RPMI7951 (cell line): ENCODE data around the gene MAPK14. TPM values are rescaled to one million over a fixed set of nuclear protein-coding genes. Genes with fewer than 3 reads are reported as not detected.
"Not testable (repeated sequence)": the region's sequence is repeated elsewhere in the genome, so short reads cannot be mapped to it uniquely, and the experiment has no call there.

Experiments used
- DNase-seq: peaks from one replicate; pipeline ENCODE4 v3.0.0-alpha.2; 2012; ENCODE audit warnings: low read depth
- total RNA-seq: library from RNA; depleted of rRNA; stranded (reverse); fragments of >200 nt; shearing (Covaris generic); gene quantifications from 2 replicates; pipeline ENCODE4 v1.2.3, GENCODE V29; 2014; rRNA removed

Gene MAPK14
- 54.5 and 62.5 TPM in 2 replicates for total RNA-seq

- peak; percentile 100 for DNase-seq
These were observed at the start of gene MAPK14 for GRCh38 chr6:36027501-36028087. Gene MAPK14, plus strand, starts transcription at chr6:36027808. Its CDS starts 350 bp downstream, at chr6:36028158.

- DNase-seq = not testable (repeated sequence)
These were observed 47.5 kb upstream of the MAPK14 start for GRCh38 chr6:35980126-35980525.

DNA sequence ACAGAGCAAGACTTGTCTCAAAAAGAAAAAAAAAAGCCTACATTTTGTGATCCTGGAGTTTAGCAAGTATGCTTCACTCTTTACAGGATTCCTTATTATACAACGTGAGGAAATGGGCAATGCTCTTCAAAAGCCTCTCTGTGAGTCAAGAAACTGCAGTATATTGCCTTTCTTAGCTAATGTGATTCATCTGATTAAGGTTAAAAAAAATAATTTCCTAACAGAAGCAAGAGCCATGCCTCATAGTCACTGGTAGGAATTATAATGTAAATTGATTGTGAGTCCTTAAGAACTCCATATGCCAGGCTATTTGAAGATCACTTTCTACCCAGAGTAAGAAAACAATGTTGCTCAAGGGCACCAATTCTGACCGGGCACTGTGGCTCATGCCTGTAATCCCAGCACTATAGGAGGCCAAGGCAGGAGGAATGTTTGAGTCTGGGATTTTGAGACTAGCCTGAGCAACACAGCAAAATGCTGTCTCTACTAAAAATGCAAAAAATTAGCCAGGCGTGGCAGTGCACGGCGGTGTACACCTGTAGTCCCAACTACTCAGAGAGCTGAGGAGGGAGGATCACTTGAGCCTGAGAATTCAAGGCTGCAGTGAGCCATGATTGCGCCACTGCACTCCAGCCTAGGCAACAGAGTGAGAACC lies 46.5 kb upstream of the MAPK14 start:
- no peak for DNase-seq

DNA sequence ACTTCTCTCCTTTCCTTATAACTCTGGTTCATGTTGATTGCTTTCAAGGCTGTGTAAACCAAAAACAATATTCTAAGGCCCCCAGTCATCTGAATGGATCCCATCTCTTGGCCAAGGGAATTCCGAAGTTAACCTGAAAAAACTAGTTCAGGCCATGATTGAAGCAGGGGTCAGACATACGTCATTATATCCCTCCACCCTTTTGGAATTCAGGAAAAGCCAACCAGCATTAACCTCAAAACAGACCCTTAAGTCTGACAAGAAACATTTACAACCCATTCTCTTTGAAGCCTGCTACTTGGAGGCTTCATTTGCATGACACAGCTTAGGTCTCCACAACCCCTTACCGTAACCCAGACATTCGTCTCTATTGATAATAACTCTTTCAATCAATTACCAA lies 42.9 kb upstream of the MAPK14 start:
- no peak for DNase-seq

DNA sequence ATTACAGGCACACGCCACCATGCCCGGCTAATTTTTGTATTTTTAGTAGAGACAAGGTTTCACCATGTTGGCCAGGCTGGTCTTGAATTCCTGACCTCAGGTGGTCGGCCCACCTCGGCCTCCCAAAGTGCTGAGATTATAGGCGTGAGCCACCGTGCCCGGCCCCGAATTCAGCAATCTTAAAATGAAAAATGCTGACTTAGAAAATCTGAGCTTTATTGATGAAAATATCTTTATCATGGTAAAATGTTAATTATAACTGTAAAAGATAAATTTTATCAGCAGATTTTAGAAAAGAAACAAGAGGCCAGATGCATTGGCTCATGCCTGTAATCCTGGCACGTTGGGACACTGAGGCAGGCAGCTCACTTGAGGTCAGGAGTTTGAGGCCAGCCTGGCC lies 39.6 kb upstream of the MAPK14 start:
- not testable (repeated sequence) for DNase-seq

DNA sequence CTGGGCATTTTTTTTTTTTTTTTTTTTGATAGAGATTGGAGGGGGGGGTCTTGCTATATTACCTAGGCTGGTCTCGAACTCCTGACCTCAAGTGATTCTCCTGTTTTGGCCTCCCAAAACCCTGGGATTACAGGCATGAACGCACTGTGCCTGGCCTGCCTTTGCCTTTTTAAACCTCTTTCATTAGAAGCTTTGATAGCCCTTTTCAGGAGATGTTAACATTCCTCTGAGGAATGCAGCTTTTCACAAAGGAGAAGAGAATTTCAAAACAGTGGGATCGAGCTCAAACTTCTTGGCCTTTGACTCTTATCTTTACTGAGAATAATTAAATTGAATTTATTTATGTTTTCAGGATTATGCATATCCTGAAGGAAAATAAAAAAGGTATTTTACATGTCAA lies 34.5 kb upstream of the MAPK14 start:
- no peak for DNase-seq

- no peak for DNase-seq
These were observed 27.2 kb upstream of the MAPK14 start for GRCh38 chr6:36000451-36000850.

- DNase-seq = no peak
These were observed 11.9 kb upstream of the MAPK14 start for GRCh38 chr6:36015666-36016065.

DNA sequence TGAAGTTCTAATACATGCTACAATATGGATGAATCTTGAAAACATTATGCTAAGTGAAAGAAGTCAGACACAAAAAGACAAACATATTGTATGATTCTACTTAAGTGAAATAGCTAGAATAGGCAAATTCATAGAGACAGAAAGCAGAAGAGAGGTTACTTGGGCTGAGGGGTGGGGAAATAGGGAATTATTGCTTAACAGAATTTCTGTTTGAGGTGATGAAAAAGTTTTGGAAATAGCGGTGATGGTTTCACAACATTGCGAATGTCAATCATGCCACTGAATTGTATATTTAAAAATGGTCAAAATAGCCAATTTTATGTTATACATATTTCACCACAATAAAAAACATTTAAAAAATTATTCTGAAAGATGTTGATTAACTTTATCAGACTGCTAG lies 9.3 kb upstream of the MAPK14 start:
- no peak for DNase-seq

DNA sequence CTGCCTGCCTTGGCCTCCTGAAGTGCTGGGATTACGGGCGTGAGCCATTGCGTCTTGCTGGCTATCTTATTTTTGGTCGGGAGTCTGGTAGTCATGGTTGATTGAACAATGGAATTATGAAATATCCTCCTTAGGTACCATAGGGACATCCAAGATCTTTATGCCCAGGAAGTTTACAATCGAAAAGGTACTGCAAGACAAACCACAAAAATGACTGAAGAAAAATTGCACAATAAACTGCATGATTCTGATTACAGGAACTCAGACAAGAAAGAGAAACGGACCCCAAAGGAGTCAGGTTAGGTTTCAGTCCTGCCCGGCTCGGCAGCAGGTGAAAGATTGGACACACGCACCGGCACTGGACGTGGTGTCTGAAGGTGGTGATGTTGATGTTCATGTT lies 8.4 kb upstream of the MAPK14 start:
- DNase-seq = no peak

GRCh38 chr6:36020154-36020553 lies 7.5 kb upstream of the MAPK14 start:
- DNase-seq = no peak

GRCh38 chr6:36023996-36024795 lies 3.4 kb upstream of the MAPK14 start, which contains the start of gene SLC26A8:
Gene SLC26A8, minus strand, starts transcription at chr6:36024641. Its CDS starts 4,934 bp downstream, at chr6:36019707.
- DNase-seq = no peak

DNA sequence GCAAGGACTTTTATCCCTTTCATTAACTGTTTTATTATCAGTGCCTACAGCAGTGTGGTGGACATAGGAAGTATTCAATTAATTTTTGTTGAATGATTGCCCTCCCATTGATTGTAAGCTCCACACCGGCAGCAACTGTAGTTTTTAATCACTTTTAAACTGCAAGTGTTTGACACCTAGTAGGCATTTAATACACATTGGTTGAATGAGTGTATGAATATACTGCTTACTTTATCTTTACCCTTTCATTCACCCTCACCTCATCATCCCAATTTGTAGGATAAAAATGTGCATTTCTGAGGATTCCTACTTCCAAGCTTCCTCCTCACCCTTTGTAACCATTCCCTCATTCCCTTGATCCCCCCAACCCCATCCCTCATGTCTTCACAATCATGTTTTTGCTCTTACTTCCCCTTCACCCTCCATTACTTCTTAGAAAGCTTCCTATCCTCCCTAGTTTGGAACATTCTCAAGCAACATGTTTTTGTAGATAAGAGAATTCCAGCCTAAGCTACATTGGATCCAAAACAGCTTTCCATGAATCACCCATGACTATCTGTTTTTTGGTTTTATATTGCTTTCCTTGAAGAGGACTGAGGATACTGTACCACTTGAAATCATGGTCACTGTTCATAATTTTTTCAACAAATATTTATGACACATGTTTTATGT lies 2.2 kb upstream of the MAPK14 start:
- DNase-seq = no peak

- DNase-seq = peak; percentile 12
These were observed 1.7 kb upstream of the MAPK14 start for GRCh38 chr6:36025932-36026327.

DNA sequence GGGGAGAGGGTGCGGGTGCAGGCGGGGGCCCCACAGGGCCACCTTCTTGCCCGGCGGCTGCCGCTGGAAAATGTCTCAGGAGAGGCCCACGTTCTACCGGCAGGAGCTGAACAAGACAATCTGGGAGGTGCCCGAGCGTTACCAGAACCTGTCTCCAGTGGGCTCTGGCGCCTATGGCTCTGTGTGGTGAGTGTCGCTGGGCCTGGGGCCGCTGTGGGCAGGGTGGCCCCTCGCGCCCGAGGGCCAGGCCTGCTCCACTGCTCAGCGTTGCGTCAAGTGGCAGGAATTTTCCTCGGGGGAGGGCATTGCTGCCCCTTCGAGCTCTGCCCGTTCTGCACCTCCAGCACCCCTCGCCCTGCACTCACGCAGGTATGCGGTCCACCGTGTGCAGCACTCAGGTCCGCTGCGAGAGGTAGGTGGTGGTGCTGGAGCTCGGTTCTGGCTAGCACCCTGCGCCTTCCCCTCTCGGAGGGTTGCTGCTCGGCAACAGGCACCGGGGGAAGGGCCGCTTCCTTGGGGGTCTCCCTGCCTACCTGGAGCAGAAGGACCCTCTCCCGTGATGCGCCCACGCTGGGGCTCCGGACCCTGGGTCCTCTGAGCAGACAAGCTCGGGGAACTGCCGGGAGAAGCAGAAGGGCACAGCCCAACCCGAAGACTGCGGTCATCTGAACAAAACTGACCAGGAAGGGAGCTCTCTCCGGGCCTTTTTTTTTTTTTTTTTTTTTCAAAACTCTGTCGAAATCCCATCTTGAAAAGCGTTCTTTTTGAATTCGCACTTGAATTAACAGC lies 674 bp downstream of the MAPK14 start:
- DNase-seq = peak; percentile 32

- peak; percentile 79 for DNase-seq
These were observed 1.3 kb downstream of the MAPK14 start for GRCh38 chr6:36028877-36029324.

DNA sequence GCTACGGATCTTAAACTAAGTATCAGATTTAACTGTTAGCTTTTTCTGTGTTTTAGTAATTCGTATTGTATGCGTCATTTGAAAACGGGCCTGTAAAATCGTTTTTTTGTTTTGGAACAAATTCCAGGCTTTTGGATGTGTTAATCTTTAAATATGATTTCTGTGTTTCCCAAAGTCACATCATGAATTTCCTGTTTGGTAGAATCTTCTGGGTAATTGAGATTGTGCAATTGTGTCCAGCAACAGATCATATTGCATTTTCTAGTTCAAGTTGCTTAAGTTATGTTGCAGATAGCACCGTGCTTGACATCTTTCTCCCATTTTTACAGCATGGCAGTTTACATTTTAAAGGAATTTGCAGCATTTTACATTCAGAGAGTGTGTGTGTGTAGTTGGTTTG lies 1.9 kb downstream of the MAPK14 start:
- peak; percentile 51 for DNase-seq

DNA sequence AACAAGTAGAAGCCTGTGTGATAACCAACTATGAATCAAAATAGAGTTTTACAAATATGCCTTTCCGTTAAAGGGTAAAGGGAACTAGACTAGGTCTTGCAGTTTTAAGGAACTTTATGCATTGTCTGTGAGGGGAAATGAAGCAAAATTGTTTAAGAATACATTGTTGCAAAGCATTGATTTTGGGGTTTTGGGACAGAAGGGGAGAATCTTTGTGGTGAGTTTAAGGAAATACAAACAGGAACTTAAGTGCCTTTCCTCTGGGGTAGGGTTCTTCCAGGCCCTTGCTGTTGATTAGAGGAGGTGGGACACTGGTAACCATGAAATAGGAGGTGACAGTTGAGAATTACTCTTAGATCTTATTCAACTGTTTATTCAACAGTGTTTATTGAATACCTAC lies 4.7 kb downstream of the MAPK14 start:
- no peak for DNase-seq

- DNase-seq = not testable (repeated sequence)
These were observed 5.5 kb downstream of the MAPK14 start for GRCh38 chr6:36033144-36033543.

- DNase-seq = peak; percentile 37
These were observed 6.3 kb downstream of the MAPK14 start for GRCh38 chr6:36033935-36034334.

- DNase-seq = no peak
These were observed 6.8 kb downstream of the MAPK14 start for GRCh38 chr6:36034441-36034840.
